GM20000 (cell line): ENCODE measurements around the gene GRAMD1B.
"Not testable (repeated sequence)": the region's sequence is repeated elsewhere in the genome, so short reads cannot be mapped to it uniquely, and the experiment has no call there.

Source experiments
- DNase-seq: peaks from one replicate; pipeline ENCODE4 v3.0.0; 2012; ENCODE audit warnings: low spot score
- CTCF ChIP-seq: IDR thresholded peaks from 2 replicates; pipeline ENCODE4 v1.5.1; 2012; ENCODE audit warnings: mild to moderate bottlenecking, control low read depth; ENCODE audit errors: extremely low read depth, missing control alignments

GRAMD1B gene

GRCh38 chr11:123458501-123458900 lies 28.4 kb downstream of the GRAMD1B start:
- DNase-seq, result no peak
- no peak for TF ChIP-seq CTCF

GRCh38 chr11:123460012-123460700 lies 30.1 kb downstream of the GRAMD1B start:
- DNase-seq, result no peak
- no peak for TF ChIP-seq CTCF

GRCh38 chr11:123461164-123461563 lies 31.1 kb downstream of the GRAMD1B start:
- TF ChIP-seq CTCF, result no peak
- no peak for DNase-seq

GRCh38 chr11:123465667-123466066 lies 35.6 kb downstream of the GRAMD1B start:
- DNase-seq, result not testable (repeated sequence)

GRCh38 chr11:123466172-123466571 lies 36.1 kb downstream of the GRAMD1B start:
- DNase-seq, result not testable (repeated sequence)

GRCh38 chr11:123469089-123469488 lies 39.0 kb downstream of the GRAMD1B start:
- no peak for DNase-seq
- no peak for TF ChIP-seq CTCF

- TF ChIP-seq CTCF, result no peak
- DNase-seq, result no peak
Measured at GRCh38 chr11:123469586-123469985, 39.5 kb downstream of the GRAMD1B start.

GRCh38 chr11:123470842-123471241 lies 40.8 kb downstream of the GRAMD1B start:
- no peak for TF ChIP-seq CTCF
- no peak for DNase-seq
